ENCODE measurements around the gene MICAL2.
"Not testable (repeated sequence)": the region's sequence is repeated elsewhere in the genome, so short reads cannot be mapped to it uniquely, and the experiment has no call there.

MICAL2 gene

GRCh38 chr11:12133547-12134235 is 23.3 kb downstream of the MICAL2 start:
- DNase-seq (ENCODE audit: low read depth, low spot score): no peak

GRCh38 chr11:12134236-12134585 is 23.8 kb downstream of the MICAL2 start:
- DNase-seq (ENCODE audit: low read depth, low spot score): no peak

GRCh38 chr11:12135185-12135584 is 24.8 kb downstream of the MICAL2 start:
- no peak for DNase-seq (ENCODE audit: low read depth, low spot score)

- no peak for DNase-seq (ENCODE audit: low read depth, low spot score)
Measured at GRCh38 chr11:12137005-12137690, 26.8 kb downstream of the MICAL2 start.

DNA sequence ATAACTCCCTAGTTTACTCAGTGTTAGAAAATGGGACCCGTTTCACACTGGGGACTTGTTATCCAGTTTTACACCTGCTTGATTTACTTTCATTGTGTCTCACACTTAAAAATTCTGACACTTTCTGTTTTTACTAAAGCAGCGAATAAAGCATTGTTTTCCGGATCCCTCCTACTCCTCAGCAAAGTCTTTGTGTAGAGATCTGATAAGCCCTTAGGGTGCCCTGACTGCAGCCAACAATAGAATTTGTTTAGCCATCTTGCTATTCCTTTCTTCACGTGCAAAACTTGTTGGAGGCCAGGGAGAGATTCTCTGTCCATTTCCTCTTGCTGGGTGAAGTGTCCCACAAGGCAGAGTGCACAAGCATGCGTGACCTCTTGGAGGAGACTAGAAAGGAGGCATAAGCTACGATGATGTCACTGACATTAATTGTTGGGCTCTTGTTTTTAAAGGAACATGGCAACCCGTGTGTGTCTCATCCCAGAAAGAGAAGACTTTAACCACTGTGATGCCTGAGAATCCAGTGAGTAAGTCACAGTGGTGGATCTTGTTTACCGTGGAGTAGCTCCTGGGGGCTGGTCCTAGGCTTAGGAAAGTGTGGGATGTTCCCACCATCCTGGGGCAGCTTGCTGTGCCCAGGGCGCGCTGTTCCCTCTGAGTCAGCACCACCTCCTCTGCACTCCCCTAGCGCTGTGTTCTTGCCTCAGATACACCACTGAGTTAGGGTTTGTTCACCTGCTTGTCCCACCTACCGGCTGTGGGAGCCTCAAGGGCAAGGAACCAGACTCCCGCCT is 27.7 kb downstream of the MICAL2 start:
- peak; percentile 98 for DNase-seq (ENCODE audit: low read depth, low spot score)

GRCh38 chr11:12139144-12139881 is 28.9 kb downstream of the MICAL2 start:
- peak; percentile 91 for DNase-seq (ENCODE audit: low read depth, low spot score)

- DNase-seq (ENCODE audit: low read depth, low spot score): no peak
Measured at GRCh38 chr11:12140186-12140793, 29.9 kb downstream of the MICAL2 start.

GRCh38 chr11:12141283-12141682 is 30.9 kb downstream of the MICAL2 start:
- DNase-seq (ENCODE audit: low read depth, low spot score): no peak

DNA sequence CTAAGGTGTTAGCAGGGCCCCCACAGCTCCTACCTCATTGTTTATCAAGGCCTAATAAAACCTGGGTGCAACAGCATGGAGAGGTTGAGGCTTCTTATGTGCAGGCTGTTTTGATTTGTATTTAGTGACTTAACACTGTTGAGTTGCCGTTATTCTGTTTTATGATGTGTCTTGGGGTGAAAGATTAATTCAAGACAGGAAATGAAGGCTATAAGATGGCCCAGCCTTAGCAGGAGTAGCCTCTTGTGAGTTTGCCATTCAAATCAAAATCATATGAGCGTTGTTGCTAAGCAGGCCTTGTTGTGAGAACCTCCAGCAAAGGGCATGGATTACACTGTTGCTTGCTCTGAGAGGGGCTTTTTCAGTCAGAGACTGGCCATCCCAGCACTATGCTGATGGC is 31.8 kb downstream of the MICAL2 start:
- no peak for DNase-seq (ENCODE audit: low read depth, low spot score)

GRCh38 chr11:12142909-12143308 is 32.5 kb downstream of the MICAL2 start:
- DNase-seq (ENCODE audit: low read depth, low spot score): no peak

DNA sequence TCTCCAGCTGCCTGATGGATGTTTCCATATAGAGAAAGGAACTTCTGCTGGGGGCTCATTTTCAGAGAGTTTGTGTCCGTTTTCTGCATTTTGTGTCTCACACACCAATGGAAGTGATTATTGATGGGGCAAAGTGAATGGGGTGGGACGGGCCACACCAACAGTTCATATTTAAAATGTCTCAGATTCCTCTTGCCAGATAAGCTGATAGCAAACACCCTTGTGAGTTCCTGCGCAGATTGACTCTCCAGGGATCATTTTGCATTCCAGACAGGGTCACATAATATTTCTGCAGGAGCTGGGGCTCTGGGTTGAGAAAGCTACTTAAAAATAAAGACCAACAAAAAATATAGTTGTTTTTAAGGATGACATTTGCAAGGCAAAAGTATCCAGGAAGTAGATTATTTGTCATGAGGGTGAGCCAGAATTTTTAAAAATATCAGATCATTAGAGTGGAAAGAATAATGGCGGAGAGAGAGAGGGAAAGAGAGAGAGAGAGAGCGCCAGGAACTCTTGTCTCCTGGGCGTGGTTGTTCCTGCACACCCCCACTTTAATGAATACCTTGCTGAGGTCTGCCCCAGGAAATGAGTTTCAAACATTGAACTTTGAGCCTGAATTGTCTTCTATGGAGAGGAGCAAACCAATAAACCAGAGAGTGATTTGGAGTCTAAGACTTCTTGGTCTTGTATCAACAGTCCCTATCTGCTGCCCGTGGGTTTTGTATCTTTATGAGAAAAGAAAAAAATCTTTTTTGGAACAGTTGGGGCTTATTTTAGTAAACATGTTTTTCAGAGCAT is 33.3 kb downstream of the MICAL2 start:
- DNase-seq (ENCODE audit: low read depth, low spot score): no peak

DNA sequence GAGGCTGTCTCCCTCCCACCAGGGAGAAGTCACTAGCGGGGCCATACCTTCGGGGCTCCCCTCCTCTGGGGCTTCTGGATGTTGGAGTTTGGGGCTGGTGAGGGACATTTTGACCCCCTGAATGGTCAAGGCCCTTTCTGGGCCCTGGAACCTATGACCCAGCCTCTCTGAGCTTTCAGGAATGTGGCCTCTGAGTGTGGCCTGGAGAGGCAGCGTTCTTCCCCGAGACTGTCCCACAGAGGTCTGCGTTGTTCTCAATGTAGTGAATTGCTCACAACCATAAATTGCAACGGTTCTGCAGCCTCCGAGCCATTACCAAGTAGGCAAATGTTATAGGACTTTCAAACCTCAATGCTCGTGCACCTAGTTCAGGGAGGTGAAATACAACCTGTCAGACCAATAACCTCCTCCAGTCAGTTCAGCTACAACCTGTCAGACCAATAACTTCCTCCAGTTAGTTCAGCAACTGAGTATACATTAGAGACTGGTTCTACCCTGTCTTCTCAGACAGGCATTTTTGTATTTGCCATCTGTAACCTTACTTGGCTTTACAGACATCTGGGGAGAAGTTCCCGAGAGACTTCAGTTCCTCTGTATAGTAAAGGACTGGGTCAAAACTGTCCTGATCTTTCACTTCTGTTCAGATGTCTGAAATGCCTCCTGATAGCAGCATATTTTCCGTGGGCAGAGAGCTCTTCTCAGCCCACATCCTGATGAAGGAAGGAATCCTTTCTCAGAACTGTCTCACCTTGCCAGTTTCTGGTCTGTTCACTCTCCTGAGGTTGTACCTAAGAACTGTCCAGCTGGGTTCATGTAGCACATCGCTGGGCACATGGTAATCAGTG is 34.2 kb downstream of the MICAL2 start:
- no peak for DNase-seq (ENCODE audit: low read depth, low spot score)

DNA sequence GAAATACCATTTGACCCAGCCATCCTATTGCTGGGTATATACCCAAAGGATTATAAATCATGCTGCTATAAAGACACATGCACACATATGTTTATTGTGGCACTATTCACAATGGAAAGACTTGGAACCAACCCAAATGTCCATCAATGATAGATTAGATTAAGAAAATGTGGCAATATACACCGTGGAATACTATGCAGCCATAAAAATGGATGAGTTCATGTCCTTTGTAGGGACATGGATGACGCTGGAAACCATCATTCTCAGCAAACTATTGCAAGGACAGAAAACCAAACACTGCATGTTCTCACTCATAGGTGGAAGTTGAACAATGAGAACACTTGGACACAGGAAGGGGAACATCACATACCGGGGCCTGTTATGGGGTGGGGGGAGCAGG is 36.3 kb downstream of the MICAL2 start:
- DNase-seq (ENCODE audit: low read depth, low spot score): not testable (repeated sequence)

DNA sequence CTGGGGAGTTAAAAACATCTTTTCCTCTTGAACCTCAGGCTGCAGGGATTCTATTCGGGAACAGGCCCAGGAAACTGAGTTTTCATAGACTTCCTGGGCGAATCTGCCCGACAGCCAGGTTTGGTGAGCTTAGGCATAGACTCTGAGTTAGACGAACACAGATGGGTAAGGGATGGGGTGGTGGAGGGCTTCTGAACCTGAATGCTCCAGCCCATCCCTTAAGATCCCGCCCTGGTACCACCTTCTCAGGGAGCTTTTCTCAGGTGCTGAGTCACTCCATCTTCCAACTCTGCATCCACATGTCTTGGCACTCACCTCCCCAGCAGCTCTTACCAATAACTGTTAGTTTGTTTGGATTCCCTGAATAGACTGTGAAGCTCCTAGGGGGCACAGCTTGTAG is 37.4 kb downstream of the MICAL2 start:
- no peak for DNase-seq (ENCODE audit: low read depth, low spot score)

GRCh38 chr11:12148466-12148865 is 38.1 kb downstream of the MICAL2 start:
- no peak for DNase-seq (ENCODE audit: low read depth, low spot score)

GRCh38 chr11:12148882-12149281 is 38.5 kb downstream of the MICAL2 start:
- DNase-seq (ENCODE audit: low read depth, low spot score): no peak

DNA sequence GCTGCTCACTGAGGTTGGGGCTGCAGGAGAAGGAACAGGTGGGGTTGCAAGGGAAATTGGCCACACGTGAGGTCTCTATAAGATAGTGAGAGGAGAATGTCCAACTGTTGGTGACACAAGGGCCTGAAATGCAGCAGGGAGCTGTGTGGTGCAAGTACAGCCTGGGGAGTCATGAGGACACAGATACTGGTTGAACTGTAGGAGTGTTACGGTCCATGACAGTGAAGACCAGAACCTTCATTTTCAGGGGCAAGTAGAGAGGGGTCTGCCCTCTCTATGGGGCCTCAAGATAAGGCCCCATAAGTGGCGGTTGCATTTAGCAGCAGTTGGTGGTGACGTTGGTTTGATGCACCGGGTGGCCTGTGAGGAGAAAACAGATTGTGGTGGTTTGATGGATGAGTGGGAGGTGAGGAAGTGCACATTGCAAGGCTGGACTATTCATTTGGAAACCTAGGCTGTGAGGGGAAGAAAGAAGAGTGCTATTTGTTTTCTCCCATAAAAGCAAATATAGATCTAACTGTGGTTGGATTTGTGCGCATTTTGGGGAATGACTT is 39.4 kb downstream of the MICAL2 start:
- DNase-seq (ENCODE audit: low read depth, low spot score): no peak

- DNase-seq (ENCODE audit: low read depth, low spot score): no peak
Measured at GRCh38 chr11:12150831-12151382, 40.5 kb downstream of the MICAL2 start.

DNA sequence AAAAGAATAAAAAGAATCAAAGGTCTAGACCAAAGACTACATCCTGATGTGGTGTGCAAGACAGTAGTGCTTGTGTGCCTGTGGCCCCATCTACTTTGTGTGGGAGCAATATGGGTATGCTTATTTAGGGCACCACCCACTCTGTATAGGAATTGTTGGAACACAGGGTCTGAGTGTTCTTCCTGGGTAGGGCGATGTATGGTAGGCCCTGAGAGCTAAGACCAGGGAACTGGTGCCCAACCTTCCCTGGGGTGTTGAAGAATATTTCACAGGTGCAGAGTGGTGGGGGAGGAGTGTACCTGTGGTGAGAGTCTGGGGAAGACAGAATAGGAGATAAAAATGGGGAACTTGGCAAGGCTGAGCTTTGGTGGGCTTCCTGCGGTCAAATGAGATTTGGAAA is 41.9 kb downstream of the MICAL2 start:
- no peak for DNase-seq (ENCODE audit: low read depth, low spot score)
